DMS153 (cell line): Measurements from ENCODE around the gene C1D.

Experiments used
- DNase-seq: peaks from one replicate; lab custom pipeline; 2025; lab: John Stamatoyannopoulos, UW

The C1D gene

GRCh38 chr2:68057658-68058396 lies 5.0 kb downstream of the C1D start:
- no peak for DNase-seq

- no peak for DNase-seq
Measured at GRCh38 chr2:68052717-68053422, 9.9 kb downstream of the C1D start.

GRCh38 chr2:68050353-68050752 lies 12.5 kb downstream of the C1D start:
- DNase-seq, result no peak

- no peak for DNase-seq
Measured at GRCh38 chr2:68046642-68047240, 16.1 kb downstream of the C1D start.

- no peak for DNase-seq
Measured at GRCh38 chr2:68046224-68046623, 16.6 kb downstream of the C1D start.

GRCh38 chr2:68045342-68045741 lies 17.5 kb downstream of the C1D start:
- DNase-seq, result peak; percentile 89

- DNase-seq, result no peak
Measured at GRCh38 chr2:68044099-68044498, 18.7 kb downstream of the C1D start.

GRCh38 chr2:68043695-68044094 lies 19.1 kb downstream of the C1D start:
- no peak for DNase-seq

- DNase-seq, result no peak
Measured at GRCh38 chr2:68043032-68043431, 19.8 kb downstream of the C1D start.

GRCh38 chr2:68041704-68042245 lies 21.0 kb downstream of the C1D start:
- DNase-seq, result no peak

GRCh38 chr2:68040078-68040477 lies 22.7 kb downstream of the C1D start:
- DNase-seq, result no peak

- no peak for DNase-seq
Measured at GRCh38 chr2:68039317-68039716, 23.5 kb downstream of the C1D start.

GRCh38 chr2:68032702-68033101 lies 30.1 kb downstream of the C1D start:
- DNase-seq, result no peak

- peak; percentile 72 for DNase-seq
Measured at GRCh38 chr2:68031542-68032160, 31.2 kb downstream of the C1D start.

GRCh38 chr2:68031043-68031442 lies 31.8 kb downstream of the C1D start:
- DNase-seq, result no peak

GRCh38 chr2:68030529-68030928 lies 32.3 kb downstream of the C1D start:
- DNase-seq, result no peak

GRCh38 chr2:68027959-68028358 lies 34.8 kb downstream of the C1D start:
- no peak for DNase-seq

- DNase-seq, result no peak
Measured at GRCh38 chr2:68024450-68024849, 38.4 kb downstream of the C1D start.

GRCh38 chr2:68023904-68024303 lies 38.9 kb downstream of the C1D start:
- no peak for DNase-seq

- no peak for DNase-seq
Measured at GRCh38 chr2:68018727-68019126, 44.1 kb downstream of the C1D start.

GRCh38 chr2:68009526-68009925 lies 53.3 kb downstream of the C1D start:
- DNase-seq, result no peak

GRCh38 chr2:68000170-68000825 lies 62.5 kb downstream of the C1D start:
- no peak for DNase-seq
